AG04449 (cell line): Measurements from ENCODE around the gene LY6G6F.

Experiments
- CTCF ChIA-PET: fragments of 350-600 bp; formaldehyde crosslinking; extraction: SDS; loops from one replicate; lab custom pipeline; 2021; ENCODE audit warnings: antibody characterized with exemption; lab: Yijun Ruan, JAX
- POLR2A ChIA-PET: fragments of 400-600, 350-600 bp; formaldehyde crosslinking; extraction: SDS; loops from one replicate; lab custom pipeline; 2020; ENCODE audit warnings: antibody characterized with exemption, inconsistent platforms; lab: Yijun Ruan, JAX
- DNase-seq: peaks from one replicate; pipeline ENCODE4 v3.0.0-alpha.2; 2010; ENCODE audit warnings: low read depth, low spot score
- H3K4me3 ChIP-seq: 2 replicates; pipeline ENCODE4 v1.5.1; 2011; ENCODE audit warnings: low read depth, mild to moderate bottlenecking, control low read depth, low read length
- CTCF ChIP-seq: IDR thresholded peaks from one replicate; pipeline ENCODE4 v1.5.1; 2011; ENCODE audit warnings: mild to moderate bottlenecking, moderate library complexity, low read length, control low read depth, inconsistent platforms; ENCODE audit not compliant: insufficient read depth; ENCODE audit errors: missing control alignments

The LY6G6F gene

GRCh38 chr6:31736768-31737314, 30.2 kb downstream of the LY6G6F start:
- no peak for TF ChIP-seq CTCF
- H3K4me3 ChIP-seq: peak overlapping the region; percentile 95
- CTCF ChIA-PET: interaction anchor here (0.8 to 4.7 kb wide), 8 partner anchors 7 to 93 kb away, joined by 3 to 24 read pairs (median 7); partner anchors contain the start of genes ABHD16A, DDAH2, HSPA1A and HSPA1L
- POLR2A ChIA-PET: interaction anchor here (0.6 to 6.0 kb wide), 6 partner anchors 33 to 90 kb away, joined by 3 to 32 read pairs (median 3); partner anchors contain the start of genes C6orf47, HSPA1A, HSPA1B and HSPA1L
- no peak for DNase-seq

GRCh38 chr6:31737315-31737990, 30.8 kb downstream of the LY6G6F start:
- TF ChIP-seq CTCF: no peak
- no peak for DNase-seq
- ChIA-PET POLR2A (interaction anchor here (1.0 to 6.0 kb wide), 6 partner anchors 8 to 90 kb away, joined by 3 to 32 read pairs (median 4); partner anchors contain the start of genes DDAH2, HSPA1A, HSPA1B and HSPA1L), CTCF (interaction anchor here (1.0 to 4.7 kb wide), 10 partner anchors 8 to 93 kb away, joined by 3 to 24 read pairs (median 5); partner anchors contain the start of genes ABHD16A, DDAH2, HSPA1A and HSPA1L)
- H3K4me3 ChIP-seq: peak overlapping the region; percentile 1

- H3K4me3 ChIP-seq: peak overlapping the region; percentile 16
- TF ChIP-seq CTCF: peak; percentile 28
- ChIA-PET POLR2A (interaction anchor here (0.5 to 6.0 kb wide), 7 partner anchors 9 to 89 kb away, joined by 3 to 32 read pairs (median 4); partner anchors contain the start of genes DDAH2, HSPA1A, HSPA1B and HSPA1L), CTCF (interaction anchor here (1.0 to 4.7 kb wide), 13 partner anchors 8 to 92 kb away, joined by 3 to 24 read pairs (median 4); partner anchors contain the start of genes ABHD16A, DDAH2, HSPA1A and HSPA1L)
- no peak for DNase-seq
Measured at GRCh38 chr6:31737991-31738979, 31.6 kb downstream of the LY6G6F start.

GRCh38 chr6:31739639-31740396, 33.2 kb downstream of the LY6G6F start, which contains the start of gene MSH5:
Gene MSH5 (plus strand): TSS chr6:31740005. CDS start chr6:31740467, 462 bp downstream.
- H3K4me3 ChIP-seq: peak within 1 kb of the TSS; percentile 95
- CTCF ChIA-PET: interaction anchor here (0.7 to 4.7 kb wide), 12 partner anchors 10 to 308 kb away, joined by 3 to 24 read pairs (median 4); partner anchors contain the start of genes DDAH2, LSM2 and LY6G5C
- DNase-seq: peak; percentile 91
- no peak for TF ChIP-seq CTCF
- POLR2A ChIA-PET: interaction anchor here (0.6 to 2.4 kb wide), 7 partner anchors 10 to 123 kb away, joined by 3 to 15 read pairs (median 4); partner anchors contain the start of genes DDAH2, HSPA1A, HSPA1B and HSPA1L
